Bronchial epithelial cell (primary cell): ENCODE data around the gene FEN1. TPM values are rescaled to one million over a fixed set of nuclear protein-coding genes. Genes with fewer than 3 reads are reported as not detected.

ENCODE experiments used
- DNase-seq: peaks from one replicate; pipeline ENCODE4 v3.0.0-alpha.2; 2010; ENCODE audit warnings: low read depth
- FAIRE-seq: peaks from 2 replicates; lab custom pipeline; 2011; peaks lifted over from hg19 to GRCh38; lab: Jason Lieb, UNC
- H3K27me3 ChIP-seq: 2 replicates; pipeline ENCODE4 v1.5.1; 2011; ENCODE audit warnings: low read length; ENCODE audit not compliant: control insufficient read depth, insufficient read depth
- H3K36me3 ChIP-seq: 2 replicates; pipeline ENCODE4 v1.5.1; 2011; ENCODE audit warnings: low read length; ENCODE audit not compliant: control insufficient read depth, insufficient read depth
- H3K4me3 ChIP-seq: 2 replicates; pipeline ENCODE4 v1.5.1; 2011; ENCODE audit warnings: mild to moderate bottlenecking, low read depth, low read length, control low read depth
- CTCF ChIP-seq: IDR thresholded peaks from 2 replicates; pipeline ENCODE4 v1.5.1; 2011; ENCODE audit warnings: mild to moderate bottlenecking, moderate library complexity, low read length, control low read depth, inconsistent platforms; ENCODE audit not compliant: insufficient read depth, severe bottlenecking
- total RNA-seq: library from RNA; depleted of rRNA; stranded (reverse); fragments of >200 nt; gene quantifications from 2 replicates; pipeline ENCODE4 v1.2.1, GENCODE V29; 2014

FEN1 gene
- total RNA-seq, 1 donor from 2014 or later = 9.7 TPM

- Histone ChIP-seq H3K27me3 (no peaks in the 10 kb centered on the region), H3K36me3 (peaks cover 25% of the 10 kb centered on the region)
- FAIRE-seq = no peak
Observed at GRCh38 chr11:61838501-61838900, 45.8 kb downstream of the FEN1 start.

DNA sequence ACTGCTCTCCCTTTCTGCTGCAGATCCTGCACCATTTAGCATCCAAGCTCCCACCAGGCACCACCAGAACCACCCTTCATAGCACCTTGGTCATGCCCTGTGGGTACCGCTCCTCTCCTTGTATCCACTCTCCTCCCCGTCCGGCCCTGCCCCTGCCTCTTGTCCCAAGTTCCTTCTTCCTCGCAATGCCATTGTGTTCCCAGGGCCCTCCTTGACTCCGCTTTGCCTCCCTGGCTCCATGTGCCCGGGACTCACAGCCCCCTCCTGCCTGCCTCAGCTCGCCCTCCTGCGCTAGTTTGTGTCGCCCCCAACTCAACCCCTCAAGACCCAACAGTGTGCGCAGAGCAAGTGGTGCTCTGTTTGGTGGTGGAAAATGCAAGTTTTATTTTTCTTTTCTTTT is 46.2 kb downstream of the FEN1 start:
- peaks cover 25% of the 10 kb centered on the region for H3K36me3 ChIP-seq
- no peak for DNase-seq

More at GRCh38 chr11:61838501-61838900, 45.8 kb downstream of the FEN1 start:
- no peak for TF ChIP-seq CTCF
- H3K4me3 ChIP-seq = no peak overlapping the region
- DNase-seq = no peak

DNA sequence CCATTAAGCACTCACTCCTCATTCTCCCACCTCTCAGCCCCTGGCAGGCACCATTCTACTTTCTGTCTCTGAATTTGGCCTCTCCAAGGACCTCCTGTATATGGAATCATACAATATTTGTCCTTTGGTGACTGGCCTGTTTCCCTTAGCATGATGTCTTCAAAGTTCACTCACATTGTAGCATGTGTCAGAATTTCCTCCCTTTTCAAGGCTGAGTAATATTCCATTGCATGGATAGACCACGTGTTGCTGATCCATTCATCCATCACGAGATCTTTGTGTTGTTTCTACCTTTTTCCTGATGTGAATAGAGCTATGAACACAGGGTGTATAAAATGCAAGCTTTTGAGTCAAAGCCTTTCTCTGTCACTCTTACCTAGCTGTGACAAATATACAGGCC is 47.0 kb downstream of the FEN1 start:
- H3K27me3 ChIP-seq = no peaks in the 10 kb centered on the region
- H3K4me3 ChIP-seq = no peak overlapping the region
- no peak for DNase-seq
- TF ChIP-seq CTCF = no peak
- H3K36me3 ChIP-seq = peaks cover 25% of the 10 kb centered on the region
- no peak for FAIRE-seq

More for the DNA sequence above, 46.2 kb downstream of the FEN1 start:
- no peak for TF ChIP-seq CTCF
- no peak for FAIRE-seq
- no peak overlapping the region for H3K4me3 ChIP-seq
- H3K27me3 ChIP-seq = no peaks in the 10 kb centered on the region

GRCh38 chr11:61840371-61840770 is 47.7 kb downstream of the FEN1 start:
- peaks cover 27% of the 10 kb centered on the region for H3K36me3 ChIP-seq
- H3K4me3 ChIP-seq = no peak overlapping the region
- TF ChIP-seq CTCF = no peak
- FAIRE-seq (no peak), DNase-seq (no peak)
- H3K27me3 ChIP-seq = no peaks in the 10 kb centered on the region

DNA sequence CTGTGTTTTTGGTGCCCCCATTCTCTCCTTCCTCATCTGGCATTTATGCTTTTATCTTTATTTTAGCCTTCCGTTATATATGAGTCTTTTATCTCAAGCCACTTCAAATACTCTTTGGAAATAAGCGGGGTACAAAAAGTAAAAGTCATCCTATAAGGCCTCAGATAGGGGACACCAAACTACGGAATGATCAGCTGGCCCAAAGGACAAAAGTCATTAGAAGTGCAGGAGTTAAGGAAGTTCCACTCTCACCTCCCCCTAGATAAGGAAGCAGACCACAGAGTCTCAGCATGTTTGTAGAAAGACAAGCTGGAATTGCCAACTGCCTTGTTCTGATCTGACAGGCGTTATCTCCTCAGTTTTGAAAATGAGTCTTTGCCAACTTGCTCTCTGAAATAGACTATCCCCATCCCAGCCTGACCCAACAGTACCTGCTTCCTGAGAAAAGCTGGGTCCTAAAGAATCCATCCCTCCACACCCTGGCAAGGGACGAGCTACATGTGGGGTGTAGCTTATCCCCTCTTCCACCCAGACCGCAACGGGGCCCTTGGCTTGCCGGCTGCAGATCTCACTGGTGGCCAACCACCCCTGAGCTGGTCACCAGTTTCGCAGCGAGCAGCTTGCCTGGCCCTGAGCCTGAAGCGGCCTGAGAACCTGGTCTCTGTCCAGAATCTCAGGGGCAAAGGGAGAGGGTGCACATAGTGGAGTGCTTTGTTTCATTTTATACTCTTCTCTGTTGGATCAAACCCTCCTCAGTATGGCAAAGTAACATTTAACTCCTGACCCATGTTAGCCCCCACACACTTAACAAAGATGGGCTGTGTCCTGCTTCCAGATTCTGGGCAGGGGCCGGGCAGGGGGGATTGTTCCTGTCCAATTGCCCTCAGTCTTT is 49.2 kb downstream of the FEN1 start:
- Histone ChIP-seq H3K4me3 (no peak overlapping the region), H3K36me3 (peaks cover 31% of the 10 kb centered on the region), H3K27me3 (no peaks in the 10 kb centered on the region)
- TF ChIP-seq CTCF = no peak
- FAIRE-seq (no peak), DNase-seq (no peak)
